Lung microvascular endothelial cell (primary cell): ENCODE measurements around the gene LMCD1. TPM values are rescaled to one million over a fixed set of nuclear protein-coding genes. Genes with fewer than 3 reads are reported as not detected.

Experiments used
- DNase-seq, 2 donors: peaks; one replicate each; pipeline versions ENCODE4 v3.0.0 to v3.0.0-alpha.2; 2010; ENCODE audit warnings: low read depth in 2 of 2
- total RNA-seq: library from RNA; depleted of rRNA; stranded (reverse); fragments of >200 nt; gene quantifications from 2 replicates; pipeline ENCODE4 v1.2.1, GENCODE V29; 2014

Gene LMCD1
- total RNA-seq, 1 donor from 2014 or later, result 19.8 TPM

GRCh38 chr3:8505621-8506020 is 4.0 kb downstream of the LMCD1 start:
- peak; percentile 44 to 81 for DNase-seq

GRCh38 chr3:8506571-8507061 is 5.0 kb downstream of the LMCD1 start:
- DNase-seq, result peak; percentile 40 to 51

DNA sequence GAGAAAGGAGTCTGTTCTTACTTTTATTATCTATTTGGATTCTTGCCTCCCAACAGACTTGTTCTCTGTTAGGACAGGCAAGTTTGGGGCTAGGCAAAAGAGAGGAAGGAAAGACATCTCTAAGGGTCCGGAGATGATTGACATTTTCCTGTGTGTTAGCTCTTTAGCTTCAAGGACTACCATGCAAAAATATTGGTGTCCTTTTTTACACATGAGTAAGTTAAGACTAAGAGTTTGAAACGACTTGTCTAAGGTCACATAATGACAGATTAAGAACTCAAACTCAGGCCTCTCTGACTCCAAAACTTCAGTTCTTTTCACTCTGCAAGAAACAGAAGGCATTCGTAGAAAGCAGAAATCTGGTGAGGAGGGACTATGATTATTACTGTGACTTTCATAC is 5.9 kb downstream of the LMCD1 start:
- DNase-seq, result peak in 1 of 2 donors; percentile 7

GRCh38 chr3:8509961-8510360 is 8.3 kb downstream of the LMCD1 start:
- peak; percentile 45 to 91 for DNase-seq

DNA sequence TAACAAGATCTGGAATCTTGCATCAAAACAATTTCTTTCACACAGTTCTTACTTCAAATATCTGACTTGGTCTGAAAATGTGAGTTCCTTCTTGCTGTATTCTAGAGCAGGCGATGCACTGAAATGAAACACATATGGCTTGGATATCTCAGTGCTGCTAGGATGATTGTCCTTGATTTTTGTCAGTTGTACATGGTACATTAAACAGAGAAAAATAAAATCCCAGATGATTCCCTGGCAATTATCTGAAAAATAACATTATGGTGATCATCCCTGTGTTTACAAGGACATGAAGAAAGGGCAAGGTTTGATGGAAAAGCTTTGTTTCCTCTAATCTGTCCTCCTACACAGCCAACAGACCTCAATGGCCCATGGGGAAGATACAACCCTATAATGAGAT is 10.6 kb downstream of the LMCD1 start:
- DNase-seq, result peak in 1 of 2 donors; percentile 6

DNA sequence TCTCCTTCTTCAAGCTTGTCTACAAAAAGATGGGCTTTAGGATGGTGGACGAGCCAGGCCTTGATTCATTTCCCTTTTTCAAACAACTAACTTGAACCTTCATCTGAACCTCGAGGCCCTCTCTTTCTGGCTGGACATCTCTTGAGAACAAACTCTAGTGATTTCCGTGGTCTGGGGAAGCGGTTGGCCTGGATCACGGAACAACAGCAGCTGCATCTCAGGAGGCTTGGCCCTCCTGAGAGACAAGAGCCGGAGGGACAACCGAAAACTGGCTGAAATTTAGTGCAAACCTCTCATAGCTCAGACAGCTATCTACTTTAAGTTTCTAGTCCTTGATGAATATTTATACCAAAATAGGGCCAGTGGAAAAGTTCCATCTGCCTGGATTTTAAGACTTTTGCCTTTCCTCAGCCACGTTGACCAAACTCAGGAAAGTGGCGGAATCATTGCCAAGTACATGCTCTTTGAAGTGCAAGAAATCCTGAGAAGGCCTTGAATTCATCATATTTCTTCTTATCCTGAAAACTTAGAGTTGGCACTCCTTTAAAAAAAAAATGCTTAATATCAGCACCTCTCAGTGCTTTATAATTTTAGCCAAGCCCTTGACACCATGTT is 14.5 kb downstream of the LMCD1 start:
- DNase-seq, result no peak

DNA sequence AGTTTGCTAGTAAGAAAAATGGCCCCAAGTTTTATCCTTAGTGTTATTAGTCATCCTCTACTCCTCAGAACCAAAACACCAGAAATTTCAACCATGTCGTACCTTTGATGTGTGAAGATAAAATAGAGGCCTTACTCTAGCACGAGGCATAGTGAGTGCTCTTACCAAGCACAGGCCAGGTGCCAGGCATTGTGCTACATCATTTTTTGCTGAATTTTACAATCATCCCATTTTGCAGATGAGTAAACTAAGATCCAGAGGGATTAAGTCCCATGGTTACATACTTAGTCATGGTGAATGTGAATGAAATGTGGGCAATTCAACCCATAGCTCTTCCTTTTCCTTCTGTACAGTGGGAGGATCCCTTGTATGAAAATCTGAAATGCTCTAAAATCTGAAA is 15.2 kb downstream of the LMCD1 start:
- DNase-seq, result no peak

DNA sequence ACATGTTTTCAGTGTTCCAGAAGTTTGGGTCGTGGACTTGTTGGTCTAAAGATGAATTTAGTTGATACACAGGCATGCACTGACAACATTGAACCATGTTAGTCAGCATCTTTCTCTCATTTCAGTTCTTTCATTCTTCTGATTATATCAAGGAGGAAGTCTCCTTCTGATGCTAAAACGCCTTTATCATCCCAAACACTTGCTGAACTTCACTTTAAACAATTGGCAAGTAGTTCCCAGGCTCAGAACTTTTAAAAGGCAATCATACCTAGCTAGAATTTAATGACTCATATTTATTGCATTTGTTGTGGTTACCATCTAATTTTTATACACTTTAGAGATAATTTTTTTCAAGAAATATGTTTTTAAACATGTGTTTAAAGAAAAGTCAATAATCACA is 15.9 kb downstream of the LMCD1 start:
- DNase-seq, result no peak

DNA sequence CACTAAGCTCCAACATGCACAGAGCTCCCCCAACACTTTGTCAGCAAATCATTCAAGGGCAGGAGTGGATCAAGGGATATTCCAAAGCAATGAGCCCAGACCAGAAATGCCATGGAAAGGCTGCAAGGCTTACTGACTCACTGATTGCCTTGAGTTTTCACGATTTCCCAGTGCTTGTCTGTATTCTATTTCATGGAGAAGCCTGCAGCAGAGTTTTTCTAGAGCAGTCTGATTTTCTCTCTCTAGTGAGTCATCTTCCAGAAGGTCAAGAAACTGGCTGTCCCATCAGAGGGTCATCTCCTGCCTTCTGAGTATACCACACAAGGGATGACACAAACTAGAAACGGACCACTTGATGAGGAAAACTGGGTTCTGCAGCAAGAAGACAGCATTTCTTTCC is 16.5 kb downstream of the LMCD1 start:
- peak in 1 of 2 donors; percentile 57 for DNase-seq

DNA sequence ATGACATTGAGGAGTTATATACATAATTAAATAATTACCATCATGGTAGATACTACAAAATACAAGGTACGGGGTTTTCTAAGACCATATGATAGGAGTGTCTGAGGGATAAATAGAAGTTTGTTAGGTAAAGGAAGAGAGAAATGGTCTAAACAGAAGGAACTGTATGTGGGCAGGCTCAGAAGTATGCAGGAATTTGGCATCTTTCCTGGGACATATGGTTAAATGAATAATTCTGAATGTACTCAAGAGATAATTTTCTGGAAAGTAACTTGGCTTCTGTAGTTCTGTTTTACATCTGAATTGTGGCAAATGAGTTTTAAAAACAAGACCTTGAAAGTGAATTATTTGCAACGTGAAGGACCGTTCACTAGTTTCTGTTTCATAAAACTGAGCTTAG is 17.5 kb downstream of the LMCD1 start:
- DNase-seq, result no peak

- DNase-seq, result peak in 1 of 2 donors; percentile 39
Observed at GRCh38 chr3:8519774-8520448, 18.3 kb downstream of the LMCD1 start.

DNA sequence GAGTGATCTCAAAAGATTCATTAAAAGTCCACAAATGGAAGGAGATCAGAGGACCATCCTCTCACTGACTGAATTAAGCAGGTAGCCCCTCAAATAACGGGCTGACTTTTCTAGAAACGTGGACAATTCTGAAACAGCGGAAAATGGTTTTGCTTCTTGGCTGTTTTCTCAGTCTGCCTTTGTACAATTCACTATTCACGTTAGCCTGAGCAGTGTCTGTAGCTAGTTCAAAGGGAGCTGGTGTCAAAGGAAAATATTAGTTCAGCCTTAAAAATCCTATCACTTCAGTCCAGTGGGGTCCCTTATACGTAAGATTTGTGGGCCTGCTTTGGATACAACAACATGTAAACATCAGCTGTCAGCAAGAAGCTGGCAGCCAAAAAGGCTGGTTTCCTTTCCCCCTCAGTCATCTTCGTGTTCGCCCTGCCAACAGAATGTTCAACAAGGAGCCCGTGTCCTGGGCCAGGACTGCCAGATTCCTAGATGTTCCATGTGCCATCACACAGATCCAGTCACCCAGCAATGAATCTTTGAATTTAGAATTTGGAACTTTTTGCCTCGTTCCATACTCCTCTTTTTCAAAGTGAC is 19.3 kb downstream of the LMCD1 start:
- no peak for DNase-seq

- DNase-seq, result no peak
Observed at GRCh38 chr3:8523041-8523440, 21.4 kb downstream of the LMCD1 start.

- DNase-seq, result peak; percentile 47 to 63
Observed at GRCh38 chr3:8524249-8524648, 22.6 kb downstream of the LMCD1 start.

DNA sequence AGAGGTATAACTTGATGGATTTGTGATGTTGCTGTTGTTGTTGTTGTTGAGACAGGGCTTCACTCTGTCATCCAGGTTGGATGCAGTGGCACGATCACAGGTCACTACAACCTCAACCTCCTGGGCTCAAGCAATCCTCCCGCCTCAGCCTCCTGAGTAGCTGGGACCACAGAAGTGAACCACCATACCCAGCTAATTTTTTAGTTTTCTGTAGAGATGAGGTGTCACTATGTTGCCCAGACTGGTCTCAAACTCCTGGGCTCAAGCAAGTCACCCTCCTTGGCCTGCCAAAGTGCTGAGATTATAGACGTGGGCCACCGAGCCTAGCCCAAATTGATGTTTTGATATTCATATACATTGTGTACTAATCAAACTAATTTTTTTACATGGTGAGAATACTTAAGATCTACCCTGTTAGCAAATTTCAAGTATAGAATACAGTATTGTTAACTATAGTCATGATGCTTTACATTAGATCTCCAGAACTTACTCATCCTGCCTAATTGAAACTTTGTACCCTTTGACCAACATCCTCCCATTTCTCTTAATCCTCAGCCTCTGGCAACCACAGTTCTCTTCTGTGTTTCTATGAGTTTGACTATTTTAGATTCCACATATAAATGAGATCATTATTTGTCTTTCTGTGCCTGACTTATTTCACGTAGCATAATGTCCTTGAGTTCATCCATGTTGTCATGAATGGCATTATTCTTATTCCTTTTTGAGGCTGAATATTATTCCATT is 23.2 kb downstream of the LMCD1 start:
- no peak for DNase-seq

GRCh38 chr3:8525893-8526292 is 24.3 kb downstream of the LMCD1 start:
- DNase-seq, result no peak

- peak in 1 of 2 donors; percentile 74 for DNase-seq
Observed at GRCh38 chr3:8529181-8529637, 27.6 kb downstream of the LMCD1 start.

- DNase-seq, result peak in 1 of 2 donors; percentile 33
Observed at GRCh38 chr3:8529738-8530525, 28.3 kb downstream of the LMCD1 start.

GRCh38 chr3:8530581-8530980 is 29.0 kb downstream of the LMCD1 start:
- DNase-seq, result no peak

GRCh38 chr3:8532251-8532871 is 30.7 kb downstream of the LMCD1 start:
- no peak for DNase-seq
